ENCODE results near the gene ZSCAN10. TPM values are rescaled to one million over a fixed set of nuclear protein-coding genes. Genes with fewer than 3 reads are reported as not detected.
A peak's percentile ranks its signal among the peaks of the same experiment; 100 is the strongest.

Gene ZSCAN10
- total RNA-seq, 4 donors from 2014 or later, result not detected

DNA sequence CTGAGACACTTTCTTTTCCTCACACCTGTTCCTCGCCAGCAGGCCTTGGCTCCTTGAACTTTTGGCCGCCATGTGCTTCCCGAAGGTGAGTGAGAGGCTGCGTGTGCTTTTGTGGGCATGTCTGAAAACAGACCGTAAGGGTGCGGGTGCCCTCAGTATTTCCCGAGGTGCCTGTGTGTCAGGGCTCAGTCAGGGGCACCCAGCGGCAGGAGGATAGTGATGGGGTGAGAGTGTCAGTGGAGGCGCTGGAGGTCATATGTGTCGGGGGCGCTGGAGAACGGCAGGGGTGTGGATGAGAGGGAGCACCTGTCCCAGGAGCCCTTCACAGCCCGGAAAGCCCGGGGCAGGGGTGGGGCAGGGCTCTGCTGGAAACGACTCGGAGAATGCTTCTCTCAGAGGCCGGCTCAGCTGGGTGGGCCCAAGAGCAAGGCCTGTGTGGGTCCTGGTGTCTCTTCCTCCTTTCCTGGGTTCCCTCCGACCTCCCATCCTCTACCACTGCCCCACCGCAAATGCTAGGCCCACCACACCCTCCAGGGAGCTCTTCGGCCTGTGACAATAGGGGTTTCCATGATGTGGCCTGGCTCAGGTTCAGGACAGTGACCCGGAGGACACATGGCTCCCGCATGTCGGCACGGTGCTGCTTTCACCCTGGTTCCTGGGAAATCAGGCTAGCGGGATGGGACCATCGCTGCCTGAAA lies 33.2 kb downstream of the ZSCAN10 start:
- H3K4me3 ChIP-seq (replicated peaks in 1 of 3), result peak overlapping the region in 1 of 3 donors; percentile 18
- no peaks in the 10 kb centered on the region for H3K36me3 ChIP-seq
- H3K27me3 ChIP-seq, result no peaks in the 10 kb centered on the region
- peaks cover 0 to 34% of the 10 kb centered on the region in 2 donors for H3K4me1 ChIP-seq
- WGBS, 2 donors, result 74 to 78% methylated on average over 20 to 25 of the region's 26 CpGs
- H3K9me3 ChIP-seq, result no peaks in the 10 kb centered on the region
- DNase-seq, result no peak
- peak overlapping the region in 2 of 3 donors; percentile 71 to 76 for H3K27ac ChIP-seq
- intact Hi-C loops (cut with DNase I), result loop anchor here (10.0 kb wide), 1 partner anchor 59 kb away; no protein-coding TSS in a partner anchor
- no peak for TF ChIP-seq POLR2A (IDR thresholded peaks at IDR 0.05)
- TF ChIP-seq, protein P1, sequence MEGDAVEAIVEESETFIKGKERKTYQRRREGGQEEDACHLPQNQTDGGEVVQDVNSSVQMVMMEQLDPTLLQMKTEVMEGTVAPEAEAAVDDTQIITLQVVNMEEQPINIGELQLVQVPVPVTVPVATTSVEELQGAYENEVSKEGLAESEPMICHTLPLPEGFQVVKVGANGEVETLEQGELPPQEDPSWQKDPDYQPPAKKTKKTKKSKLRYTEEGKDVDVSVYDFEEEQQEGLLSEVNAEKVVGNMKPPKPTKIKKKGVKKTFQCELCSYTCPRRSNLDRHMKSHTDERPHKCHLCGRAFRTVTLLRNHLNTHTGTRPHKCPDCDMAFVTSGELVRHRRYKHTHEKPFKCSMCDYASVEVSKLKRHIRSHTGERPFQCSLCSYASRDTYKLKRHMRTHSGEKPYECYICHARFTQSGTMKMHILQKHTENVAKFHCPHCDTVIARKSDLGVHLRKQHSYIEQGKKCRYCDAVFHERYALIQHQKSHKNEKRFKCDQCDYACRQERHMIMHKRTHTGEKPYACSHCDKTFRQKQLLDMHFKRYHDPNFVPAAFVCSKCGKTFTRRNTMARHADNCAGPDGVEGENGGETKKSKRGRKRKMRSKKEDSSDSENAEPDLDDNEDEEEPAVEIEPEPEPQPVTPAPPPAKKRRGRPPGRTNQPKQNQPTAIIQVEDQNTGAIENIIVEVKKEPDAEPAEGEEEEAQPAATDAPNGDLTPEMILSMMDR (IDR thresholded peaks at IDR 0.05), result no peak

DNA sequence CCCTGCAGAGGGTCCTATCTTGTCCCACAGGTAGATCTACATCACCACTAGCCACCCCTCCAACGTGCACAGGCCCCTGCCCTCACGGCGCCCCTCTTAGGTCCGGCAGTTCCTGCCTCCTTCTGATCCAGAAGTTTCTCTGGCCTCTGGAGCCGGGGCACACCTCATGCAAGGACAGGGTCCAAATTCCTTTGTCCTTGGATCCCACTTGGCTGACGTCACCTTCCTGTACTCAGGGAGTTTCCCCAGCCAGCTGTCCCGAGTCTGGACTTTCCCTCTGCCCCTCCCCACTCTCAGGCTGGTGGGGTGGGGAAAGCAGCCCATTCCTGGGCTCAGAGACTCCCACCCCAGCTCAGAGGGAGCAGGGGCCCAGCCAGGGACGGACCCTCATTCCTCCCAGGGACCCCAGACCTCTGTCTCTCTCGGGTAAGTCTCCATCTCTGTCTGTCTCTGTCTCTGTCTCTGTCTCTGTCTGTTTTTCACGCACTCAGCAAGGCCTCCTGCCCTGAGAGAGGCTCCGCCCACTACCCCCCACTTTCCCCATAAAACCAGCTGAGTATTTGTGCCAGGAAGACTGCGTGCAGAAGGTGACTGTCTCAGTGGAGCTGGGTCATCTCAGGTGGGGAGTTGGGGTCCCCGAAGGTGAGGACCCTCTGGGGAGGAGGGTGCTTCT lies 33.9 kb downstream of the ZSCAN10 start, which contains the start of gene IL32:
IL32 (plus strand) TSS at position 572 of the 673 bp plus-strand sequence. CDS start 172 bp downstream, outside the sequence.
- Histone ChIP-seq H3K4me1 (peaks cover 0 to 36% of the 10 kb centered on the region in 2 donors), H3K9me3 (no peaks in the 10 kb centered on the region), H3K36me3 (no peaks in the 10 kb centered on the region), H3K27me3 (no peaks in the 10 kb centered on the region), H3K27ac (peak within 1 kb of the TSS; percentile 54 to 76 (median 71)), H3K4me3 (replicated peaks in 1 of 3) (peak within 1 kb of the TSS in 1 of 3 donors; percentile 18)
- 58 to 62% methylated on average over 13 of the region's 13 CpGs for WGBS, 2 donors
- TF ChIP-seq, protein P1 (IDR thresholded peaks at IDR 0.05), result no peak
- TF ChIP-seq POLR2A (IDR thresholded peaks at IDR 0.05), result peak in 1 of 2 donors; percentile 16
- DNase-seq, result peak; percentile 47 to 48
- intact Hi-C loops (cut with DNase I), result loop anchor here (10.0 kb wide), 1 partner anchor 60 kb away; no protein-coding TSS in a partner anchor

GRCh38 chr16:3063625-3064386 lies 35.3 kb downstream of the ZSCAN10 start:
- H3K4me1 ChIP-seq, result peaks cover 6 to 44% of the 10 kb centered on the region in 2 donors
- WGBS, 2 donors, result 86 to 91% methylated on average over 8 of the region's 8 CpGs
- H3K9me3 ChIP-seq, result no peaks in the 10 kb centered on the region
- intact Hi-C loops (cut with DNase I), result loop anchor here (10.0 kb wide), 1 partner anchor 61 kb away; no protein-coding TSS in a partner anchor
- H3K36me3 ChIP-seq, result no peaks in the 10 kb centered on the region
- H3K4me3 ChIP-seq (replicated peaks in 1 of 3), result no peak overlapping the region
- H3K27ac ChIP-seq, result no peak overlapping the region
- no peak for DNase-seq
- H3K27me3 ChIP-seq, result no peaks in the 10 kb centered on the region
- TF ChIP-seq, protein P1 (IDR thresholded peaks at IDR 0.05), result no peak
- no peak for TF ChIP-seq POLR2A (IDR thresholded peaks at IDR 0.05)

- Histone ChIP-seq H3K36me3 (no peaks in the 10 kb centered on the region), H3K4me3 (replicated peaks in 1 of 3) (no peak overlapping the region), H3K9me3 (no peaks in the 10 kb centered on the region), H3K27ac (no peak overlapping the region), H3K4me1 (peaks cover 14 to 42% of the 10 kb centered on the region in 2 donors), H3K27me3 (no peaks in the 10 kb centered on the region)
- no peak for TF ChIP-seq POLR2A (IDR thresholded peaks at IDR 0.05)
- TF ChIP-seq, protein P1 (IDR thresholded peaks at IDR 0.05), result no peak
- intact Hi-C loops (cut with DNase I), result loop anchor here (10.0 kb wide), 1 partner anchor 62 kb away; no protein-coding TSS in a partner anchor
- no peak for DNase-seq
- WGBS, 2 donors, result 87 to 88% methylated on average over 6 of the region's 6 CpGs
These were observed 36.5 kb downstream of the ZSCAN10 start for GRCh38 chr16:3062553-3062952.

Data from thyroid gland (tissue), 4 donors.